GM21576 (cell line): Measurements from ENCODE around the gene C3orf22.

Experiments
- ATAC-seq: cut with Tn5 transposase; IDR thresholded peaks from one replicate; pipeline ENCODE4 v1.9.1; 2021; ENCODE audit warnings: mild to moderate bottlenecking, moderate library complexity; ENCODE audit not compliant: unreplicated experiment

Gene C3orf22

DNA sequence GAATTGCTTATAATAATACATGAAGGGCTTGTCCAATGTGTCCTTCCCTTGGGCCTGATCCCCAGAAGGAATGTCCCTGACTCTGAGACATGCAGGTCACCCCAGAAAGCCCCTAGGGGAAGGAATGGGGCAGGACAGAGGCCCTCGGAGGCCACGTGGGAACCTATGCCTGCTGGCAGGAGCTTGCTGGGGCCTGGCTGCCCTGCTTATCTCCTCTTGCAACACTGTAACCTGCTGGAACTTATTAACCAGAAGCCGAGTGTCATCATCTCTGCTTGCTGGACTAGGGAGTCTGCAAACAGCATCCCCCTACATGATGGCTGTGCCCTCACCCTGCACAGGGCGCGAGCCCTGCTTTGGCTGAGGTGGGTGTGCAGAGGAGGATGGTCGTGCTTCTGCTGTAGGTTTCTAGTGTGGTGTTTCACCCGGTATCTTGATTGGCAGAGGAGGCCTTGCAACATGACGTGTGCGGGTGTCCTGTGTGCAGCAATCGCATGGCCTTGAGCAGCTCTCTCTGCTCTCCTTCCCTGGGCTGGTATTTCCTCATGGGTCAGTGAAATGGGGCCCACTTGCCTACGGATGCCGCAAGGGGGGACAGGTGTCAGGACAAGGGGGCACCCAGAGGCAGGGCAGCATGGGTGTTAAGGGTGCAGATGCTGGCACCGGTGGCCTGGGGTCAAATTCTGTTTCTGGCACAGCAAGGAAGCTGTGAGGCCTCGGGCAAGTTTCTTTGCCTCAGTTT, 29.8 kb downstream of the C3orf22 start:
- no peak for ATAC-seq

DNA sequence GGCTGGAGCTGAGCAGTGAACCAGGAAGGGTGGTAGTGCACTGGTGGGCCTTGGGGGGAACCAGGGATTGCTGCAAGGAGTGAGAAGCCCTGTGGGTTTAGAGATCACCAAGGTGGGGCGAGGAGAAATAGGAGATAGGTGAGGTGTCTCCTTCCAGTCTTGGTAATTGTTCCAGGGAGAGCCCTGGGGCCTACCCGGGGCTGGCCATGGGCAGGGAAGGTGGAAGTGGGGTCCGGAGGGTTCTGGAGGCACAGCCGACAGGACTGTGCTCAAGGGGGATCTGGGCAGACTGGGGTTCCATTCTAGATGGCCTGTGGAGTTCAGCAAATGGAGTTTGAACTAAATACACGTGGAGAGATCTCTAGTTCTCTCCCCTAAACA, 30.3 kb downstream of the C3orf22 start:
- no peak for ATAC-seq

- no peak for ATAC-seq
These were observed 31.1 kb downstream of the C3orf22 start for GRCh38 chr3:126527455-126528211.

DNA sequence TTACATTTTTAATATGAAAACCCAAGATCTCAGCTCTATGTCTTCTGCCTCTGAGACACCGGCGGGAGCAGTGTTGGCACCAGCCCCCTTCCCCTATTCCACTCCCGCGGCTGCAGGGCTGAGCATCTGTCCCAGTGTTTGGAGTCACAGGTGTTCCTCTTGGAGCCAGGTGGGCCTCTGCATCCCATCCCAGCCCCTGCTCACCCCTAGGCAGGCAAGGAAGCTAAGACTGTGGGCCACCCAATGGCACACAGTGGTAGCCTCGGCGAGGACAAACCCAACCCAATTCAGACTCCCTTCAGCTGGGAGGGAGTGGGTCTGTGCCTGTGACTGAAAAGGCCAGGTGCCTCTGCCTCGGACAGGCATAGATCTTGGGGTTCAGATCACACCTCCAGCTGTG, 31.7 kb downstream of the C3orf22 start:
- ATAC-seq: no peak

DNA sequence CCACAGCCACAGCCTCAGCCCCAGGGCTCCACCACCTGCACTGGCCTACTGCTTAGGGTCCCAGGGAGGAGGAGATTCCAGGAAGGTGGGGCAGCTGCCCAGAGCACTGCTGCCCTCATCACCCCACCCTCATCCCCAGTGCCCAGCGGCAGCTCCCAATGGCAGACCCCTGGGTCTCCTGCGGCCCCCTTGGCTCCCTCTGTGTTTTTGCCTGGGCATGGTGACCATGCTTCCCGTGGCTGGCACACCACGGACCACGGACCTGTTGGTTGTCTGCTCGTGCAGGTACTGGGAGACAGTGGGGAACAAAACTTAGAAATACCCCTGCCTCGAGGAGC, 32.1 kb downstream of the C3orf22 start:
- ATAC-seq: no peak

DNA sequence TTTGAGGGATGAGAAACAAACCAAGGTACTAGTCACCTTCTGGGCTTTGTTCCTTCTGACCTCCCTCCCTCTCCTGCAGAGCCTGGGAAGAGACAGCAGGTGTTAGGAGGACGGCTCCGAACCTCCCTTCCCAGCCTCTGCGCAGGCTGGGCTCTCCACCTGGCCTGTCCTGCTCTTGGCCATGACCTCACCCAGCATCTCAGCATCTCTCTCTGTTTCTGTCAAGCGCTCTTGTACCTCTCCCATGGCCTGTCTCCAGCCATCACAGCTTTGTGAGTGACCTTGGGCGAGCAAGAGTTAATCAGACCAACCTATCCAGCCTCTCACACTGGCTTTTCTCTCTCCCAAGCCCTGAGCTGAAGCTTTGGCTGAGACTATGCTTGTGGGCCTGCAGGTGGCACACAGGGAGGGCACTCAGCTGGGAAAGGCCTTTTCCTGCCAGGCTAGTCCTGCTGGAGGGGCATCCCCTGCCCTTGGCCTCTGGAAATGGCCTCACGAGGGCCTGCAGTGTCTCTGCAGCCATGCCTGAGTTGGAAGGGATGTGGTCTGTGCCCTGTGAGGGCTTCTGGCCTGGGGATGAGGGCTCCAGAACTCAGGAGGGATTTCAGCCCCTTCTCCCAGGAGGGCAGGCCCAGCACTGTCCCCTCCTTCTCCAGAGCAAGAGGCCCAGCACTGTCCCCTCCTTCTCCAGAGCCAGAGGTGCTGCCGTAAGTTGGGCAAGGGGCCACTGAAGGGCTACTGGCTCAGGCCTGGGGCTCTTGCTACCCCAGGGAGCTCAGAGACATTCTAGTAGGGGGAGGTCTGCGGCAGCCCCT, 32.7 kb downstream of the C3orf22 start:
- ATAC-seq: no peak

DNA sequence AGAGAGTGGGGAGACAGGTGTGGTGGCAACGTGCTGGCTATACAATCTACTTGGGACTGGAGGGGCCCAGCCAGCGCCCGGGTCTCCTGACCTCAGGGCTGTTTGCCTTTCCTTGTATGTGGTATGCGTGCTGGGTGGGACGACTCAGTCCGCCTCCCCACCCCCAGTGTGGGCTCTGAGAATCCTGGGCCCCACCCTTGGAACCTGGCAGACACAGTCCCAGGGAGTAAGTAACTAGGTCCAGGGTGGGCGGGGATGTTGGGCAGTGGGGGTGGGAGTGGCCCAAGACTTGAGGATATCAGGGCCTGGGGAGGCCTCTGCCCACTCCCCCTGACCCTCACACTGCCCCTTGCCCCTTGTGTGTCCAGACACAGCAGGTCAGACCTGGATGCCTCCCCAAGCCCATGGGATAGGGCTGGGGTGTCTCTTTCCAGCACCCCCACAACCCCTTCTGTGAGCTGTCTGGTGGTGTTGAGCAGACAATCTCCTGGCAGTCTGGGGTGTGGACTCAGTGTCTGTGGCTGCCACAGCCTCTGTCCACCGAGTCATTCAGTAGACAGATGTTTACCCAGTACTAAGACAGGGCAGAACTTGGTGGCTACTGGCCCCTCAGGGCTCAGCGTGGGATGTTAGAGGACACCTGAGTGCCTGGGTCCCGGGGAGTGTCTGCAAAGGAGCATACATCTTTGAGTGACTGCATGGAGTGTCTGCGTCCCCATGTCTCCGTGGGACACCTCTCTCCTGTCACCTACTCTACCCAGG, 33.5 kb downstream of the C3orf22 start:
- ATAC-seq: no peak

DNA sequence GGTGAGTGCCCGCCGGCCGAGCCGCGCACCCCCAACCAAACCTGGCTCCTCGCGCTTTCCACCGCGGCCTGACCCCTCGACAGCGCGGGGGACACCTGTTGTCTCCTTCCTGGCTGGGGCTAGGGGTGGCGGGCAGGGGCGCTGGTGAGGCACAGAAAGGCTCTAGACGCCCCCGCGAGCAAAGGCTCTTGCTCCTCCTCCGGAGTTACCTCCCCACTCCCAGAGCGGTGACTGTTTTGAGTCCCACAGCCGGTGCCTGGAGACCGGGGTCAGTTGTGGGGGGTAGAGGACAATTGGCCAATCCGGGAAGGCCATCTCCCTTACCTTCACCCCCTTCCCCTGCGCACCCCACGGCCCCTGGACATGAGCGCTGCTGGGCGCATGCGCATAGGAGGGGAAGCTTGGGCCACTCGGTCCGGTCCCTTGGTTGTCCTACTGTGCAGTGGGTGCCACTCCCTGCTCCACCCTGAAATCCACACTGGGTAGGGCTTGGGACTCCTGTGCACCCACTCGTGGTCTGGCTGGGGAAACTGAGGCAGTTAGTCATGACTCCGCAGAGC, 34.2 kb downstream of the C3orf22 start:
- no peak for ATAC-seq

DNA sequence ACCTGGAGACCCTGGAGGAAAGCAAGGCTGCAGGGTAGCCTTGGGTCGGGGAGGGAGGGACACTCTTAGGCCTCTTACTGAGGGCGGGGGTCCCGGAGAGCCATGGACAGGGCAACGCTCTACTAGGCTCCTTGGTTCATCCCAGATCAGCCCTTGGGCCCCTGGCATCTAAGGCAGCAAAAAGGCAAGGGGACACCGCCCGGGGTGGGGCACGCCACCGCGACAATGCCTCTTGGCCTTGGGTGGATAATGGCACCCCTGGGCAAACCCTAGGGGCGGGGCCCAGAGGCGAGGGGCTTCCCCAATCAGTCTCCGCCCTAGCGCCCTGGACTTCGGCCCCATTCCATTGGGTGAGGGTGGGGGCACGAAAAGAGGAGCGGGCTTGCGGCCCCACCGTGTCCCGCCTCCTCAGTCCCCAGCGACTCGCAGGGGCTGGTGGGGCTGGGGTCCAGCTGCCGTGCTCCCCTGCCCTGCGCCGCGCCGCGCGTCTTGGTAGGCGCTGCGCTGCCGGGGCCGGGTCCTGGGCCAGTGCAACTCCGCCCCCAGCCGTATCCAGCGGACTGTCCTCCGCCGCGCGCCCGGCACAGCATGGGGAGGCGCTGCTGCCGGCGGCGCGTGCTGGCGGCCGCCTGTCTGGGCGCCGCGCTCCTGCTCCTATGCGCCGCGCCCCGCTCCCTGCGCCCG, 34.8 kb downstream of the C3orf22 start, which contains the start of gene CHST13:
CHST13 (plus strand) TSS at position 411 of the 684 bp plus-strand sequence; CDS start at position 589, 178 bp downstream.
- no peak for ATAC-seq

DNA sequence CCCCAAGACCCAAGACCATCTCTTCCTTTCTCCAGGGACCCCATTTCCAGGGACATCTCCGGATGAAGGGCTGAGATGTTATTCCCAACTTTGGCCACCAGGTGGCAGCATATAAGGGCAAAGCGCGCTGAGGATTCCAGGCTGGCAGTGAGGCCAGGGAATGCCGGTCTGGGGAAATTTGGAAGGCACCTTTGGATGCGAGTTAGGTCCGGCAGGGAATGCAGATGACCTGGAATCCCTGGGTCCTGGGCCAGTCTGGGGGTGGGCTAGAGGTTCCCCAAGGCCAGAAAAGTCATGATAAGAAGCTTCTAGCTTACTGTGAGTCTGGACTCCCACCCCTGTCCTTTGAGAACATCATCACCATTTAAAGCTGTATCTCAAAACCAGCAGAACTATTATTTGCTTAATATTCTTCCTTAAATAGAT, 36.4 kb downstream of the C3orf22 start:
- no peak for ATAC-seq

DNA sequence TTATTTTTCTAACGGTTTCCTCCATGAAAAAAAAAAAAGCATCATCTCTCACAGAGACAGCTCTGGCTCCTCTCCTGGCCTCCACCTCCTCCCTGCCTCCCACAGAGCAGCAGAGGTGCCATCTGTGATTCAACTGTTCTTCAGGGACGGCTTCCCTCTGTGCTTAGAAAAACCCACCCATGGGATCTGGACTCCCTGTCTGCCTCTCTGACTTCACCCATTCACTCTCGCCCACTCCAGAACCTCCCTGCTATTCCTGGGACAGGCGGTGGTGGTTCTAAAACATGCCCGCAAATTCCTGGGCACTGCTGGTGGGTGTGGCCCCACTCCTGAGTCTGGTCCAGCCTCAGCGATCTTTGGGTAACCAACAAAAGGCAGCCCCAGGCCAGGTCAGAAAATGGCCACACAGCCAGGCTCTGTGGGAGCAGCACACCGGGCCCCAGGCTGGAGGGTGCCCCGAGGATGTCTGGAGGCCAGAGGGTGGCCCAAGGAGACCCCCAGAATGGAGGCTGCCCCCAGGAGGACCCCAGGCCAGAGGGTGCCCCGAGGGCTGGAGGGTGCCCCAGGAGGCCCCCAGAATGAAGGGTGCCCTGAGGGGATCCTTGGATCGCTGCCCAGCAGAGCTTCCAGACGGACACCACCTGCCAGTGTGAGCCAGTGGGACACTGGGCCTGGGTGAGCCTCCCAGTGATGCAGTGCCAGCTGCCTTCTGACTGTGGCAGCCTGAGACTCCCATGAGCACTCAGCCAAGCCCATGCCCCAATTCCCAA, 37.4 kb downstream of the C3orf22 start:
- no peak for ATAC-seq

DNA sequence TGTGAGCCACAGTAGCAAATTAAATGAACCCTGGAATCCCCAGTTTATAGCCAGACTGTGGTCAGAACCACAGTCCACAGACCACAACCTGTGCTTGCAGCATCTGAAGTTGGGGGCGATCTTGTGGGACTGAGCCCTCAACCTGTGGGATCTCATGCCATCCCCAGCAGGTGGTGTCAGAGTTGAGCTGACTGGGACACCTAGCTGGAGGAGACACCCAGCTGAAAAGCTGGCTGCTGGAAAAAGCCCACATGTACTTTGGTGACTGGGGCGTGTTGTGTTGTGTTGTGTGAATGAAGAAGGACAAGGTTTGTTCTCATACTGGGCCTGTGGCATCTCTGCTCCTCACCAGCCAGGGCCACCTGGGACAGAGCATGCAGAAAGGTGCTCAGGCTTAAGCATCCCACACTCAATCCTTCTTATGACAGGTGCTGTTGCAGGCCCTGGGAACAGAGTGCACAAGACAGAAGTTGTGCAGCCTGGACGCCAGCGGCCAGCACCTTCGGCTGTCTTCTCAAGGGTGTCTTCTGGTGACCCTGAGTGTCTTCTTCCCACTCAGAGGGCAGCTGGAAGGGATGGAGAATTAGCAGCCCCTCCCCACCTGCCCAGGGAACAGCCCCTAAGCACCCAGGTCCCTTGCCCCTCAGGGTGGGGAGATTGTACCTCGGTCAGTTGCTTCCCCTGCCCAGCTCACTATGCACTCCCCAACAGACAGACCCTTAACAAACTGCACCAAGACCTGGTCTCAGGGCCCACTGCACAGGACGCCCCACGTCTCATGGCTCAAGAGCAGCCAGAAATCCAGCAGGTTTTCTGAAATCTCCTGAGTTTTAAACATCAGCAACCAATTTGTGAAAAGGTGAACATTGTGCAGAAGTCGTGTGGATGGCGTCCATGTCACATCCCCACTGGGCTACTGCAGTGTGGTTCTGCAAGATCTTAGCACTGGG, 39.0 kb downstream of the C3orf22 start:
- ATAC-seq: no peak

GRCh38 chr3:126518779-126519177, 40.0 kb downstream of the C3orf22 start:
- ATAC-seq: no peak

DNA sequence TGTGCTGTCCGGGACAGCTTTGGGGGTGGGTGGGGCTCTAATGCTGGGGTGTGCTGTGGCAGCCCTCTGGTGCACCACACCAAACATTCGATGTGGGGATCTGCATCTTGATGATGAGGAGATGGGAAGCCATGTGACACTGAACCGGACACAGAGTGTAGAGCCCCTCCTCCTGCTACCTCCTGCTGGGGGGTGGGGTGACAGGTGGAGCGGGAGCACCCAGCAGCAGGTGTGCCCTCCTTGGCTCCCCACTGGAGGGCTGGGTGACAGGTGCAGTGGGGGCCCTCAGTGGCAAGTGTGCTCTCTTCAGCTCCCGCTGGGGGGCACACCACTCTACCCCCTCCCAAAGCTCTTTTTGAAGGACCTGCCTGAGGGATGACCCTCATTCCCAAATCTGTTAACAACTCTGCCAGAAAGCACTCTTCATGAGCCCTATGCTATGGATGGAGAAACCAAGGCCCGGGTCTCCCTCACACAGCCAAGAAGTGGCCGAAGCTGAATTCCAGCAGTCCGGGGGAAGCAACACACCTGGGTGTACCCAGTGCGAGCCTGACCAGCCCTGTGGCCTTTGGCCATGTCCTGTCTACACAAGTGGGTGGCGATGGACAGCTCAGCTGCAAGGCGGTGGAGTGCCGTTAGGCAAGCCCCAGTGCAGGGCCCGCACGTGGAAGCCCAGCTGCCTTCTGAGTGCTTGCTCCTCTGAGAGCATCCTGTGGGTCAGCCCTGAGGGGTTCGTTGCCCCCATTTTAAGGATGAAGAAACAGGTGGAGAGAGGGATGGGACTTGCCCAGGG, 40.5 kb downstream of the C3orf22 start:
- ATAC-seq: no peak

DNA sequence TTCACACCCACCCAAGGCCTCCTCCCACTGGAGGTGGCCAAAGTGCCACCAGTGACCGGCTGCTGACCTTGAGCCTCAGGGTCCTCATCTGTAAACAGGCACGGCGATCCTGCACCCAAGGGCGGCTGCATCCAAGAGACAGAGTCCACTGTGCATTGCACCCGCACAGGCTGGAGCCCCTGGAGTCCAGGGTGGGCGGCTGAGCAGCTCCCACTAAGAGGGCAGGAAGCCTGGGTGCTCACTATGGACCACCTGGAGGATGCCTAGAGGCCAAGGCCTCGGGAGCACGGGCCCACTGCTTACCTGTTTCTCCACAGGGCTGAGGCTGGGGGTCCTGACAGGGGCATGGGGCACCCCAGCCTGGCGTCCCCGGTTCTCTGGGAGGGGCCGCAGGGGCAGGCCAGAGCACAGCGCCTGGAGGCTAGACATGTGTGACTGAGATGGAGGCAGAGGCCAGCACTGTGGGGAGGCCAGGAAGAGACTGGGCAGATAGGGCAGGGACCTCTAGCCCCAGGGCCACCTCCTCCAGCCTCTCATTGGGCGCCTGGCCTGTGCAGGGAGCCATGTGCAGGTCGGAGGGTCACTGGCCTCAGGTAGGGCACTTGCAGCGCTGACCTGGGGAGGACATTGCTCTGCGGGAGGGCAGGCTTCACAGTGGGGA, 41.3 kb downstream of the C3orf22 start, which contains the start of gene UROC1:
UROC1 (minus strand) TSS at position 483 of the 661 bp plus-strand sequence; CDS start at position 429, 54 bp downstream.
- no peak for ATAC-seq

DNA sequence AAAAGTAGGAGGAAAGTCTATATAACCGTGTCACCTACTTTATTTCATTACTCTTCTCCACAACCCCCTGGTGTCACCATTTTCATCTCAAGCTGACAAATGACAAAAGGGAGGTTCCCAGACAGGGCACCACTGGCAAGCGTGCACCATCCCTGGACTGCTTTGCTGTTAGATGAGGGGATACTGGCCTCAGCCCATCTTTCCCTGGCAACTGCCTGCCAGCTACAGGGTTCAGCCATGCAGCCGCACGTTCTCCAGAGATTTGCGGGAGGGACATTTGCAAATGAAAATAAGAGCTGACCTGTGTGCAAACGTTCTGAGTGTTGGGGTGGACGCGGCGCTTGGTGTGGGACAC, 41.8 kb downstream of the C3orf22 start:
- ATAC-seq: no peak
